Measurements from ENCODE around the gene ZNF805.

- no peak for TF ChIP-seq CTCF (IDR thresholded peaks at IDR 0.05; ENCODE audit: low read length)
- TF ChIP-seq EZH2 (IDR thresholded peaks at IDR 0.05; ENCODE audit: borderline replicate concordance, low read length): no peak
Observed at GRCh38 chr19:57267291-57267690, 26.9 kb downstream of the ZNF805 start.

Measured in OCI-LY1 (cell line).